Loucy (cell line): ENCODE measurements around the gene IQCN.

Source experiments
- H2AFZ ChIP-seq: fragments of 200-600 bp; sonication (generic); 2 replicates; pipeline ENCODE4 v1.6.0; 2016; ENCODE audit warnings: antibody characterized with exemption, mild to moderate bottlenecking, low read length, moderate library complexity
- H3F3A ChIP-seq: fragments of 200-600 bp; 2 replicates; pipeline ENCODE4 v1.6.0; 2016; ENCODE audit warnings: antibody characterized with exemption, low read depth, mild to moderate bottlenecking
- H3K27me3 ChIP-seq: fragments of 200-600 bp; sonication (generic); 2 replicates; pipeline ENCODE4 v1.6.1; 2014; ENCODE audit warnings: low read length, mild to moderate bottlenecking; ENCODE audit not compliant: insufficient read depth, poor library complexity, severe bottlenecking
- H3K36me3 ChIP-seq: fragments of 200-600 bp; sonication (generic); 2 replicates; pipeline ENCODE4 v1.6.1; 2016; ENCODE audit warnings: low read length; ENCODE audit not compliant: insufficient read depth
- H3K4me1 ChIP-seq: fragments of 200-600 bp; sonication (generic); 2 replicates; pipeline ENCODE4 v1.5.1; 2014; ENCODE audit warnings: low read length, mild to moderate bottlenecking; ENCODE audit not compliant: insufficient read depth, poor library complexity, severe bottlenecking
- H3K4me2 ChIP-seq: fragments of 200-600 bp; sonication (generic); 2 replicates; pipeline ENCODE4 v1.6.0; 2014; ENCODE audit warnings: antibody characterized with exemption, low read length, low read depth, mild to moderate bottlenecking; ENCODE audit not compliant: poor library complexity, severe bottlenecking
- H3K4me3 ChIP-seq: fragments of 200-600 bp; sonication (generic); 2 replicates; pipeline ENCODE4 v1.5.1; 2014; ENCODE audit warnings: low read length, mild to moderate bottlenecking, mixed read lengths; ENCODE audit not compliant: poor library complexity, severe bottlenecking
- H3K79me2 ChIP-seq: fragments of 200-600 bp; sonication (generic); 2 replicates; pipeline ENCODE4 v1.6.1; 2014; ENCODE audit warnings: low read length; ENCODE audit not compliant: insufficient read depth
- H3K9ac ChIP-seq: fragments of 200-600 bp; sonication (generic); 2 replicates; pipeline ENCODE4 v1.6.0; 2014; ENCODE audit warnings: mild to moderate bottlenecking, low read depth, low read length, moderate library complexity; ENCODE audit not compliant: poor library complexity, severe bottlenecking
- H3K9me2 ChIP-seq: fragments of 200-600 bp; sonication (generic); replicated peaks from 2 replicates; pipeline ENCODE4 v1.6.1; 2016; ENCODE audit warnings: low read depth, low read length, mixed read lengths
- H3K9me3 ChIP-seq: fragments of 200-600 bp; sonication (generic); 2 replicates; pipeline ENCODE4 v1.6.1; 2014; ENCODE audit warnings: mild to moderate bottlenecking, antibody characterized with exemption, low read length, low read depth; ENCODE audit not compliant: insufficient read depth
- H4K20me1 ChIP-seq: fragments of 200-600 bp; sonication (generic); 2 replicates; pipeline ENCODE4 v1.6.0; 2014; ENCODE audit warnings: antibody characterized with exemption, low read length, mild to moderate bottlenecking; ENCODE audit not compliant: insufficient read depth, poor library complexity, severe bottlenecking
- EZH2phosphoT487 ChIP-seq: fragments of 200-600 bp; IDR thresholded peaks from 2 replicates; pipeline ENCODE4 v1.6.1; 2018; ENCODE audit warnings: antibody characterized with exemption, mild to moderate bottlenecking, moderate library complexity, borderline replicate concordance
- TF ChIP-seq, protein P1 (sequence below): fragments of 200-600 bp; sonication (generic); conservative IDR thresholded peaks from 2 replicates; pipeline ENCODE4 v1.5.1; 2014; ENCODE audit warnings: mild to moderate bottlenecking, antibody characterized with exemption, low read length

The IQCN gene

DNA sequence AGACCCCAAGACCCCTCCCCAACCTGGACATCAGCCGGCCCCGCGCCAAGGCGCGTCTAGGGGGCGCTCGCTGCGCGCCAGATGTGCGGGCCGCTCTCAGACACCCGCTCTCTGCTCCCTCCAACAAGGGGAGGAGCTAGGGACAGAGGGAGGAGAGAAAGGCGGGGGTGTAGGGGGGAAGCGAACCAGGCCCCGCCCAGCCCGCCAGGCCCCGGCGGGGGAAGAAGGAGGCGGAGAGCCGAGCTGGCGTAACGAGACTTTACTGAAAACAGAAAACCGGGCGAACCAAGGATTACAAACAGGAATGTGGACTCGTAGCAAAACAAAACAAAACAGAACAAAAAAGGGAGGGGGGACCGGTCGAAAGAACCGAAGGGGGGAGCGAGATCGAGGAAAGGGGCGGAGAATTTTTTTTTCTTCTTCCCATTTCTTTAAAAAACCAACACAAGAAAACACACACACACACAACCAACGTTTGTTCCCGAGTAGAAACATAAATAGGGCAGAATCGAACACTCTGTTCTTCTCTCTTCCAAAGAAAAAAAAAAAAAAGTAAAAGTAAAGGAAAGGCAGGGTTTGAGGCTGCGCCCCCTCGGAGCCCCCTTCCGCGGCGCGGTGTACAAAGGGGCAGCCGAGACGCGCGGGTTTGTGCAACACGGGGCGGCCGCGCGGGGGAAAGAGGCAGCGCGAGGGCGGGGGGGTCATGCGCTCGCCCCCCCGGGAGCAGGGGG is 5.4 kb upstream of the IQCN start:
- Histone ChIP-seq H2AFZ (no peak overlapping the region), H3K27me3 (peaks cover 4% of the 10 kb centered on the region), H3K79me2 (peaks cover 68% of the 10 kb centered on the region), H3K9ac (peak overlapping the region; percentile 99), H3F3A (peaks cover 10% of the 10 kb centered on the region), H3K4me3 (peak overlapping the region; percentile 84), H3K4me1 (peaks cover 24% of the 10 kb centered on the region), H3K4me2 (peak overlapping the region; percentile 82), H3K9me3 (no peaks in the 10 kb centered on the region), H3K9me2 (no peaks in the 10 kb centered on the region), H3K36me3 (no peaks in the 10 kb centered on the region), H4K20me1 (peaks cover 28% of the 10 kb centered on the region)
- no peak for TF ChIP-seq EZH2phosphoT487
- TF ChIP-seq, protein P1, sequence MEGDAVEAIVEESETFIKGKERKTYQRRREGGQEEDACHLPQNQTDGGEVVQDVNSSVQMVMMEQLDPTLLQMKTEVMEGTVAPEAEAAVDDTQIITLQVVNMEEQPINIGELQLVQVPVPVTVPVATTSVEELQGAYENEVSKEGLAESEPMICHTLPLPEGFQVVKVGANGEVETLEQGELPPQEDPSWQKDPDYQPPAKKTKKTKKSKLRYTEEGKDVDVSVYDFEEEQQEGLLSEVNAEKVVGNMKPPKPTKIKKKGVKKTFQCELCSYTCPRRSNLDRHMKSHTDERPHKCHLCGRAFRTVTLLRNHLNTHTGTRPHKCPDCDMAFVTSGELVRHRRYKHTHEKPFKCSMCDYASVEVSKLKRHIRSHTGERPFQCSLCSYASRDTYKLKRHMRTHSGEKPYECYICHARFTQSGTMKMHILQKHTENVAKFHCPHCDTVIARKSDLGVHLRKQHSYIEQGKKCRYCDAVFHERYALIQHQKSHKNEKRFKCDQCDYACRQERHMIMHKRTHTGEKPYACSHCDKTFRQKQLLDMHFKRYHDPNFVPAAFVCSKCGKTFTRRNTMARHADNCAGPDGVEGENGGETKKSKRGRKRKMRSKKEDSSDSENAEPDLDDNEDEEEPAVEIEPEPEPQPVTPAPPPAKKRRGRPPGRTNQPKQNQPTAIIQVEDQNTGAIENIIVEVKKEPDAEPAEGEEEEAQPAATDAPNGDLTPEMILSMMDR, result peak; percentile 97

DNA sequence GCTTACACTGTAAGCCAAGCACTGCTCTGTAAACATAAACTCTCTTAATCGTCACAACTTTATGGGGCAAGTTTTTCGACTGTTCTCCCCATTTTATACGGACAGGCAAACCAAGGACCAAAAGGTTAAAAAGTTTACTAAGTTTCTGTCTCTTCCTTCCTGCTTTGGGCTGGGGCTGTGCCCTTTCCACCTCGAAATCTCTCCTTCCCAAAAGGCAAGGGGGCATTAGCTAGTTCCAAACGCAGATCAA is 4.9 kb upstream of the IQCN start:
- H3K79me2 ChIP-seq, result peaks cover 72% of the 10 kb centered on the region
- no peak for TF ChIP-seq EZH2phosphoT487
- peak overlapping the region; percentile 84 for H3K4me3 ChIP-seq
- H3F3A ChIP-seq, result peaks cover 10% of the 10 kb centered on the region
- peak overlapping the region; percentile 82 for H3K4me2 ChIP-seq
- H3K9me3 ChIP-seq, result no peaks in the 10 kb centered on the region
- H2AFZ ChIP-seq, result no peak overlapping the region
- H3K36me3 ChIP-seq, result no peaks in the 10 kb centered on the region
- H3K9me2 ChIP-seq, result no peaks in the 10 kb centered on the region
- H3K9ac ChIP-seq, result peak overlapping the region; percentile 99
- peaks cover 24% of the 10 kb centered on the region for H3K4me1 ChIP-seq
- peaks cover 4% of the 10 kb centered on the region for H3K27me3 ChIP-seq
- H4K20me1 ChIP-seq, result peaks cover 28% of the 10 kb centered on the region

DNA sequence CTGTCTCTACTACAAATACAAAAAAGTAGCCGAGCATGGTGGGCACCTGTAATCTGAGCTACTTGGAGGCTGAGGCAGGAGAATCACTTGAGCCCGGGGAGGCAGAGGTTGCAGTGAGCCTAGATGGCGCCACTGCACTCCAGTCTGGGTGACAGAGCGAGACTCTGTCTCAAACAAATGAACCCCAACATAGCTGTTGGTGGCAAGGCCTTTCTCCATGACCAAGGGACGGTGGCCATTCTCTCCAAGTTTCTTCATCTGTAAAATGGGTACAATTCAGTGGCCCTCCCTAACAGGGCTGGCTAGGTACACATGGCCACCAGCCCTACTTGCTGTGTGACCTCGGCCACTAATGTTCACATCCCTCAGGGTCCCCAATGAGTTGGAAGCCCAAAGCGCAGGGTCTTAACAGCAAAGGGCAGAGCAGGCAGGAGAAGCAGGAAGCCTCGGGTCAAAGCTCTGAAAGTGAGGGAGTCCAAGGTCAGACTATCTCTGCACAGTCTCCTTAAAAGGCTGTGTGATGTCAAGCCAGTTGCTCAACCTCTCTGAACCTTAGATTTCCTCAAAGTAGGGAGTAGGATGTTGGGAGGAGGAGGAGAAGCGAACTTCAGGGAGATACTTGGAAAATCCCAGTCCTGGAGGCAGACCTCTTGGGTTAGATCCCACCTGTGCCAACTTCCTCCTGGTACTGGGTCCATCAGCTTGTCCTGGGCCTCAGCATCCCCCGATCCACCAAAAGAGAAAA is 4.4 kb upstream of the IQCN start:
- H3K4me3 ChIP-seq, result peak overlapping the region; percentile 84
- peak overlapping the region; percentile 99 for H3K9ac ChIP-seq
- H3F3A ChIP-seq, result peaks cover 10% of the 10 kb centered on the region
- peaks cover 72% of the 10 kb centered on the region for H3K79me2 ChIP-seq
- H3K4me2 ChIP-seq, result peak overlapping the region; percentile 82
- H2AFZ ChIP-seq, result no peak overlapping the region
- peaks cover 28% of the 10 kb centered on the region for H4K20me1 ChIP-seq
- no peaks in the 10 kb centered on the region for H3K9me2 ChIP-seq
- TF ChIP-seq, protein P1, result peak; percentile 61
- no peak for TF ChIP-seq EZH2phosphoT487
- no peaks in the 10 kb centered on the region for H3K9me3 ChIP-seq
- H3K36me3 ChIP-seq, result no peaks in the 10 kb centered on the region
- peaks cover 4% of the 10 kb centered on the region for H3K27me3 ChIP-seq
- H3K4me1 ChIP-seq, result peaks cover 24% of the 10 kb centered on the region
